T-helper 22 cell (primary cell): ENCODE results near the gene SDR42E2.
A peak's percentile ranks its signal among the peaks of the same experiment; 100 is the strongest.
"Not testable (repeated sequence)": the region's sequence is repeated elsewhere in the genome, so short reads cannot be mapped to it uniquely, and the experiment has no call there.

Experiments used
- DNase-seq: peaks from one replicate; pipeline ENCODE4 v3.0.0-alpha.2; 2020; ENCODE audit warnings: low read depth

The SDR42E2 gene

DNA sequence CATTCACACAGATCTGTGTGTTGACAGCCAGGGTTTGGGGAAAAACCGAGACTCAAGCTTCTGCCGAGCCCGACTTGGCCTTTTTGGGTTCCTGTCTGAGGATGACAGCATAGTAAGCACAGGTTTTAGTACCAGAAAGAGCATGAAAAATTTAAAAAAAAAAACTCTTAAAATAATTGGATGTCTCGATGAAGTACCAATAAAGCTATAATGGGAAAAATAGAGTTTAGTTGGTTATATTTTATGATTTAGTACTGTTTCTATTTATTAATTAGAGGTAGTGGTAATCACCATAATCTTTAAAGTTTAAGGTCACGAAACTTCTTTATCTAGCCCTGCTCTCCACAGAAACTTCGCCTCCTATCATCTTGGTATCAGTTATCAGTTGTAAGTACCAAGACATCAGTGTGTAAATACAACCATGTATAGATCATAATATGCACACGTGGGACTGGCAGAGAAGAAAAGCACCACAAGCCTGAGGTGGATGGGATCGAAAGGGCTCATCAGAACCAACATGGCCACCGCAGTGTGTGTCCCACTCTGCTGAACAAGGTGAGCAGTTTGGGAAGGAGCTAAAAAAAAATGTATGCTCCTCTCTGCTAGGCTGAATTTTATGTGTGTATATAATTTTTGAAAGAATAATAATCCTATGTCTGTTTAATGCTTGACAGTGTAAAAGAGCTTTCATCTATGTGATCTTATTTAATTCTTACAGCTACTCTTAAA is 29.4 kb downstream of the SDR42E2 start:
- DNase-seq = peak; percentile 13

DNA sequence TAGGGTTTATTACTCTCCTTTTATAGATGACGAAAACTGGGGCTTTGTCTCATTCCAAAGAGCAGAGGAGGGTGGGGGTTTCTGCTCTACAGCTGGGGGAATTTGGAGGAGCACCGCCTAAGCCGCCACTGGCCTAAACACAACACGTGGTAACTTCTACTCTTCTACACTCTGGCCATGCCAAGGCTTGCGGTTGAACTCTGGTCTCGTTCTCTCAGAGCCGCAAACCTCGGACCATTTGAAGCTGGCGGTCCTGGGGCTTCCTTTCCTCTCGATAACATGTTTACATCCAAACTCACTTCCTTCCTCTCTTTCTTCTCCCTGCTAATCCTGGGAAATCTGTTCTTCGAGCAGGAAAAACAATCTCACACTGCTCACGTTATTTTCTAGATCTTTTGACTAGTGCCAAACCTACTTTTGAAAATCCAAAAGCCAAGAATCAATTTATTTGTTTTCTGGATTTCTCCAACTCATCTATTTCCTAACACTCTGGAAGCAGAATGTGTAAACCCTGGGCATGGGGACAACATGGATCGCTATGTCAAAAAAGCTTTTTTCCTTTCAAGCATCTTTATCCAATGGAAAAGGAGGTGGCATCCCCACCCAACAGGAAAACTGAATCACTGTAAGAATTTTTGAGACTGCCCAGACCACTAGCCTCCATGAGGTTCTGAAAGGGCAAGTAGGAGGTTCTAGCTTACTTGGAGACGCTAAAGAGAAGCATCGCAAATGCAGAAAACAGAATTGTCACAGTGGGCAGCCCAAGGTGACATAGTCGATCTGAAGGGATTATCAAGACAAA is 30.2 kb downstream of the SDR42E2 start:
- DNase-seq = peak; percentile 84

- no peak for DNase-seq
Measured at GRCh38 chr16:22193063-22193411, 30.7 kb downstream of the SDR42E2 start.

DNA sequence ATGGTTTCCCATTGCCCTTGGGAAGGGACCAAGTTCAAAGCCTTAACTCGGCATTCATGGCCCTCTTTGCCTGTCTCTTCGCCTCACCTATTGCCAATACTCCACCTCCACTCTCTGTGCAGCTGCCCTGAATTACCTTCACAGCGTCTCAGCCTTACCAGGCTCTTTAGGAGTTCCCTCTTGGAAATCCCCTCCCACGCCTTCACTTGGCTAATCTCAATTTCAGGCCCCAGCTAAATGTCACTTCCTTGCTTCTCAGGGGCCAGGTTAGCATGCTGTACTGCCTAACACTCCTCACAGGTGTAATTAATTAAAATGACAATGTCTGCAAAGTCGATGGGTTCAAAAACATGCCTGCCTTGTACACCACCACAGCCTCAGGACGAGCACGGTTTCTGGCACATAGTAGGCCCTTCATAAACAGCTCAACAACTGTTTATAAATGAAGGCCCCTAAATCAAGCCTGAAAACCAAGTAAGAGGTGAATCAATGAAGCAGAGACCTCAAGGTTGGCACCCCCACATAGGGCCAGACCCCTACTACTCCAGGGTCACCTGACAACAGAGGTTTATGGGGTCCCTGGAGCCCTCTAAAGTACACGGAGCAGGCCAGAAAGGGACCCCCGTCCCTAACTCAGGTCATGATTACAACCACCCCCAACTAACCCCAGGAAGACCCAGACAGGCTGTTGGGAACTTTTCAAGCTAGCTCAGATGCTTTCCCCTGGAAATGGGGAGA is 32.6 kb downstream of the SDR42E2 start:
- DNase-seq = peak; percentile 18

- DNase-seq = no peak
Measured at GRCh38 chr16:22195445-22195694, 33.1 kb downstream of the SDR42E2 start.

- peak; percentile 74 for DNase-seq
Measured at GRCh38 chr16:22195695-22196558, 33.6 kb downstream of the SDR42E2 start.

- DNase-seq = not testable (repeated sequence)
Measured at GRCh38 chr16:22196559-22197168, 34.4 kb downstream of the SDR42E2 start.

GRCh38 chr16:22198547-22199293 is 36.4 kb downstream of the SDR42E2 start:
- no peak for DNase-seq

GRCh38 chr16:22202261-22202637 is 39.9 kb downstream of the SDR42E2 start:
- no peak for DNase-seq

- DNase-seq = no peak
Measured at GRCh38 chr16:22203091-22203490, 40.8 kb downstream of the SDR42E2 start.

- DNase-seq = no peak
Measured at GRCh38 chr16:22204091-22204655, 41.9 kb downstream of the SDR42E2 start.

- no peak for DNase-seq
Measured at GRCh38 chr16:22205577-22206012, 43.3 kb downstream of the SDR42E2 start.

- DNase-seq = peak; percentile 69
Measured at GRCh38 chr16:22206013-22206841, 43.9 kb downstream of the SDR42E2 start, which contains the start of gene EEF2K. Gene EEF2K (plus strand): TSS chr16:22206278. CDS start chr16:22225730, 19,452 bp downstream.

GRCh38 chr16:22206842-22207714 is 44.8 kb downstream of the SDR42E2 start:
- peak; percentile 52 for DNase-seq

GRCh38 chr16:22207715-22208360 is 45.5 kb downstream of the SDR42E2 start:
- no peak for DNase-seq

DNA sequence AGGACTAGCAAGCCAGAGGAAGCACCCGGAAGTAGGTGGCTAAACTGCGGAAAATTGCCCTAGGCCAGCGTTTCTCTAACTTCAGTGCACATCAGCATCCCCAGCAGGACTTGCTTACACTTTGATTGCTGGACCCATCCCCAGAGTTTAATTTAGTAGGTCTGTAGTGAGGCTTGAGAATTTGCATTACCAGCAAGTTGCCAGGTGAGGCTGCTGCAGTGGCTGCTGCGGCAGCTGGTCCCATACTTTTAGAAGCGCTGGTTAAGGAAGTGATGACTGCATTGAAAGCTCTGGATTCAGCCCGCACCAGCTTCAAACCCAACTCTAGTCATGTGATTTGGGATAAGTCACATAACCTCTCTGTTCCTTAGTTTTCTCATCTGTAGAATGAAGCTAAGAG is 48.0 kb downstream of the SDR42E2 start:
- DNase-seq = no peak

DNA sequence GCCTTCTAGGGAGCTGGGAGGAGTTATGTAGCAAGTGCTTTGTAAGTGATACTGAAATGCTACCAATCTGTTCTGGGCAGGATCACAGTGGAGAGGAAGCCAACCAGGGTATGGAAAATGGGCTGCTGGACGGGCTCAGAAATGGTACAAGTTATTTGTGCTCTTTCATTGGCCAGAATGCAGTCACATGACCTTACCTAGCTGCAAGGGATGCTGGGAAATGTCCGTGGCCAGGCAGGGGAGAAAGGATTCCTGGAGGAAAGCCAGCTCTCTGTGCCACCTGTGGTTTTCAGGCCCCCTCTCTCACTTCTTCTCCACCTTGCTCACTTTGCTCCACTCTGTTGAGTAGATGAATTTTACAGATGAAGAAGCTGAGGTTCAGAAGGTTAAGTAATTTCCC is 48.5 kb downstream of the SDR42E2 start:
- no peak for DNase-seq

GRCh38 chr16:22213236-22213635 is 50.9 kb downstream of the SDR42E2 start:
- DNase-seq = no peak
